Measurements from ENCODE around the gene NDP. TPM values are rescaled to one million over a fixed set of nuclear protein-coding genes. Genes with fewer than 3 reads are reported as not detected.
A peak's percentile ranks its signal among the peaks of the same experiment; 100 is the strongest.

Gene NDP, protein sequence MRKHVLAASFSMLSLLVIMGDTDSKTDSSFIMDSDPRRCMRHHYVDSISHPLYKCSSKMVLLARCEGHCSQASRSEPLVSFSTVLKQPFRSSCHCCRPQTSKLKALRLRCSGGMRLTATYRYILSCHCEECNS
- total RNA-seq: not detected
- long read RNA-seq: 0 reads

DNA sequence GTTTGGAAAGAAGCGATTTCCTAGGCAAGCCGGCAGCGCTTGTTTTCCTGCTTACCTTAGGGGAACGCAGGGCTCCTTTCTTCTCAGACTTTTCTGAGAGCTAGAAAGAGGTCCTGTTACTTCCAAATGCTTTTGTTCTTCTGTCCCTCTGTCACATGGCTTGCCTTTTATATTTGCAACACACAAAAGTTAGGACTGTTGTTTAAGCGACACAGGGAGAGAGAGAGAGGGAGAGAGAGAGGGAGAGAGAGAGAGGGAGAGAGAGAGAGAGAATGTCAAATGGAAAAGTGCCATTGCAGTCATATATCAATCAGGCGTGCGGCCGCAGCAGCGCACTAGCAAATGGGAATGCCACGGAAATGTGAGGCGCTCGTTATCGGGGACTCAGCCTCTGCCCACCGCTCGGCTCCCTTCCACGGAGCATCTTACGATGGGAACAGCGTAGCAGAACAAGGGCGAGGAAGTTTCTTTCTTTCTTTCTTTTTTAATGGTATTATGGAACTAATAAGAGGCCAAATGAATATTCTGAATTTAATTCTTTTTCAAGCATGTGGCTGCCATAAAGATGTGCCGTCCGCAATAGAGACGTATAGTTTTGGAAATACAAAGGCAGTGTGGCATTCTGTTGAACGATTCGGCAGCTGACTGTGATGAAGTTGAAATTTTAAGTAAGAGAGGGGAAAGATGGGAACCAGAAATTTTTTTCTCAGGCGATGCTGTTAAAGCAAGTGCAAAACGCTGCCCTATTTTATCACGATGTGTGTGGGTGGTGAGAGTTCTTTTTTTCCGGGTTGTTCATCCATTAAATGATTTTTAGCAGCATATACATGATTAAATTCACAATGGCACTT, at the start of gene NDP:
Gene NDP (minus strand): TSS at position 142 of the 851 bp plus-strand sequence. CDS start 14,745 bp downstream, outside the sequence.
- intact Hi-C loops (cut with micrococcal nuclease): loop anchor here (10.0 kb wide), 1 partner anchor 51 kb away; no protein-coding TSS in a partner anchor
- no peaks in the 10 kb centered on the region for H3K4me1 ChIP-seq

DNA sequence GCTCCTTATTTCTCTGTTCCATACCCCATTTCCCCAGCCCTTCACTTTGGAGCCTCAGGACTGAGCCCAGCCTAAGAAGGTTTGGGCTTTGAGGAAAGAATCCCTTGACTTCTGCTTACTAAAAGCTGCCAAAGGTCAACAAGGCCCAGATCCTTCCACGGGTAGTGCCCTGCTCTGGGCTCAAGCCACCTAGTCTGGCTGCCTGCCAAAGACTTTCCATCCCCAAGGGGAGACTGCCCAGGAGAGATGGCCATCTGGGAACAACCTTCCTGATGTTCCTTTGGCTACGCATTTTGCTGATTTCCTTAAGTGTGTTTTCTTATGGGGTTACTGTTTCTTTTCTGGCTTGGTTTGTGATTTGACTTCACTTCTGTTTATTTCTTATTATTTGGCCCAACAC, 49.8 kb upstream of the NDP start:
- intact Hi-C loops (cut with micrococcal nuclease): loop anchor here (10.0 kb wide), 1 partner anchor 48 kb away; the partner anchor contains the start of gene NDP
- Histone ChIP-seq H3K4me1 (no peaks in the 10 kb centered on the region), H3K27me3 (ENCODE audit: low read depth) (no peaks in the 10 kb centered on the region), H3K4me3 (no peak overlapping the region), H3K36me3 (no peaks in the 10 kb centered on the region), H3K9me3 (replicated peaks) (no peaks in the 10 kb centered on the region), H3K27ac (replicated peaks) (no peak overlapping the region)
- TF ChIP-seq, protein P1, sequence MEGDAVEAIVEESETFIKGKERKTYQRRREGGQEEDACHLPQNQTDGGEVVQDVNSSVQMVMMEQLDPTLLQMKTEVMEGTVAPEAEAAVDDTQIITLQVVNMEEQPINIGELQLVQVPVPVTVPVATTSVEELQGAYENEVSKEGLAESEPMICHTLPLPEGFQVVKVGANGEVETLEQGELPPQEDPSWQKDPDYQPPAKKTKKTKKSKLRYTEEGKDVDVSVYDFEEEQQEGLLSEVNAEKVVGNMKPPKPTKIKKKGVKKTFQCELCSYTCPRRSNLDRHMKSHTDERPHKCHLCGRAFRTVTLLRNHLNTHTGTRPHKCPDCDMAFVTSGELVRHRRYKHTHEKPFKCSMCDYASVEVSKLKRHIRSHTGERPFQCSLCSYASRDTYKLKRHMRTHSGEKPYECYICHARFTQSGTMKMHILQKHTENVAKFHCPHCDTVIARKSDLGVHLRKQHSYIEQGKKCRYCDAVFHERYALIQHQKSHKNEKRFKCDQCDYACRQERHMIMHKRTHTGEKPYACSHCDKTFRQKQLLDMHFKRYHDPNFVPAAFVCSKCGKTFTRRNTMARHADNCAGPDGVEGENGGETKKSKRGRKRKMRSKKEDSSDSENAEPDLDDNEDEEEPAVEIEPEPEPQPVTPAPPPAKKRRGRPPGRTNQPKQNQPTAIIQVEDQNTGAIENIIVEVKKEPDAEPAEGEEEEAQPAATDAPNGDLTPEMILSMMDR (IDR thresholded peaks at IDR 0.05; ENCODE audit: borderline replicate concordance): no peak
- no peak for DNase-seq

More for the DNA sequence above, at the start of gene NDP:
- DNase-seq: no peak
- Histone ChIP-seq H3K27me3 (ENCODE audit: low read depth) (no peaks in the 10 kb centered on the region), H3K27ac (replicated peaks) (no peak within 1 kb of the TSS), H3K9me3 (replicated peaks) (no peaks in the 10 kb centered on the region), H3K4me3 (peak within 1 kb of the TSS; percentile 51), H3K36me3 (no peaks in the 10 kb centered on the region)
- TF ChIP-seq, protein P1 (IDR thresholded peaks at IDR 0.05; ENCODE audit: borderline replicate concordance): no peak

DNA sequence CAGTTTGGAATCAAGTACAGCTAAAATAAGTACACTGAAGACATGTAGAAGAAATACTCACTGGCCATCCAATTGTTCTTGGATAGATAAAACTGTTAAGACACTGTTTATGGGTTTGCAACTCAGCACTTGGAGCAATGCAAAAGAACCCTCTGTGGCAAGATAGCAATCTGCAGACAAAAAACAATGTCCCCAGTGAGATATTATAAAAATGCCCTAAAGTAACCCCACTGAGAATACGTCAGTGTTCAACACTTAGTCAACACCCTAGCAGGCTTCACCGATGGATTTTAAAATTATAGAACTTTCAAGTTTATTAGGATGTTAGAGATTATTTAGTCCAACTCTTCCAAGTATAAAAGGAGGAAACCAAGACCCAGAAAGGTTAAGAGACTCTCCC, 47.5 kb upstream of the NDP start:
- Histone ChIP-seq H3K4me1 (no peaks in the 10 kb centered on the region), H3K27ac (replicated peaks) (no peak overlapping the region), H3K9me3 (replicated peaks) (no peaks in the 10 kb centered on the region), H3K4me3 (no peak overlapping the region), H3K36me3 (no peaks in the 10 kb centered on the region), H3K27me3 (ENCODE audit: low read depth) (no peaks in the 10 kb centered on the region)
- intact Hi-C loops (cut with micrococcal nuclease): loop anchor here (10.0 kb wide), 1 partner anchor 46 kb away; the partner anchor contains the start of gene NDP
- TF ChIP-seq, protein P1 (IDR thresholded peaks at IDR 0.05; ENCODE audit: borderline replicate concordance): no peak
- DNase-seq: no peak

DNA sequence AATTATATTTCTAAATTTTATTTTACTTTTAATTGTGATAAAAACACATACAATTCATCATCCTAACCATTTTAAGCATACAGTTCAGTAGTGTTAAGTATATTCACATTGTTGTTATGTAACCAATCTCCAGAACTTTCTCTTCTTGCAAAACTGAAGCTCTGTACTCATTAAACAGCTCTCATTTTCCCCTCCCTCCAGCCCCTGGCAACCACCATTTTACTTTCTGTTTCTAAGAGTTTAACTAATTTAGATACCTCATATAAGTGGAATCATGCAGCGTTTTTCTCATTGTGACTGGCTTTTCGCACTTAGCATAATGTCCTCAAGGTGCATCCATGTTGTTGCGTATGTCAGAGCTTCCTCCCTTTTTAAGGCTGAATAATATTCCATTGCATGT, 46.7 kb upstream of the NDP start:
- intact Hi-C loops (cut with micrococcal nuclease): loop anchor here (10.0 kb wide), 1 partner anchor 45 kb away; the partner anchor contains the start of gene NDP
- Histone ChIP-seq H3K9me3 (replicated peaks) (no peaks in the 10 kb centered on the region), H3K27me3 (ENCODE audit: low read depth) (no peaks in the 10 kb centered on the region), H3K36me3 (no peaks in the 10 kb centered on the region), H3K4me1 (no peaks in the 10 kb centered on the region), H3K4me3 (no peak overlapping the region), H3K27ac (replicated peaks) (no peak overlapping the region)
- TF ChIP-seq, protein P1 (IDR thresholded peaks at IDR 0.05; ENCODE audit: borderline replicate concordance): no peak
- no peak for DNase-seq

DNA sequence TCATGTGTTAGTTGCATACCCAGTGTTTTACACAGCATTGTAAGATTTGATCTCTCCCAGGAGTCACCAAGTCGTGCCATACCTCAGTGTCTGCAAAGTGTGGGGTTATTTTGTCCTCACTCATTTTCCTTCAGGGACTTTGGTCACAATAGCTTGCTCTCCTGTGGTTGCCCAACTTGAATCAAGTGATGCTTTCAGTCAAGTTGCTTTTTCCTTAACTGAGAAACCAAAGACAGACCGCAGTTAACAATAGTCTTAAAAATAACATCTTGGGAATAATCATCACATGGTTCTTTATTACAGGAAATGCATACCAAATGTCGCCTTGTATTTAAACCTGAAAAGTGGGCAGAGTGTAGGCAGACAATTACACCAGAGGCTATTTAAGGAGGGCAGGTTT, 44.5 kb upstream of the NDP start:
- Histone ChIP-seq H3K4me1 (no peaks in the 10 kb centered on the region), H3K36me3 (no peaks in the 10 kb centered on the region), H3K27ac (replicated peaks) (no peak overlapping the region), H3K9me3 (replicated peaks) (no peaks in the 10 kb centered on the region), H3K27me3 (ENCODE audit: low read depth) (no peaks in the 10 kb centered on the region), H3K4me3 (no peak overlapping the region)
- intact Hi-C loops (cut with micrococcal nuclease): no loop called here
- TF ChIP-seq, protein P1 (IDR thresholded peaks at IDR 0.05; ENCODE audit: borderline replicate concordance): no peak
- no peak for DNase-seq
